H1 (cell line): ENCODE data around the gene CDKL5. TPM values are rescaled to one million over a fixed set of nuclear protein-coding genes. Genes with fewer than 3 reads are reported as not detected.

Experiments used
- CTCF ChIA-PET: fragments of 300-600 bp; sonication (Branson Sonifier 250); formaldehyde crosslinking; loops from one replicate; lab custom pipeline; 2021; ENCODE audit not compliant: partially characterized antibody; lab: Charles Lee
- POLR2A ChIA-PET: fragments of 300-600 bp; sonication (Branson Sonifier 250); formaldehyde crosslinking; loops from one replicate; lab custom pipeline; 2021; ENCODE audit warnings: inconsistent platforms; ENCODE audit not compliant: partially characterized antibody; lab: Charles Lee
- DNase-seq, 2 experiments: peaks; one replicate each; pipeline versions ENCODE4 v3.0.0 to v3.0.0-alpha.2; 2010 to 2022; ENCODE audit warnings: low spot score in 2 of 2, low read depth in 1 of 2, mixed read lengths in 1 of 2
- FAIRE-seq: peaks from 2 replicates; lab custom pipeline; 2011; peaks lifted over from hg19 to GRCh38; lab: Jason Lieb, UNC
- H2AFZ ChIP-seq: 2 replicates; pipeline ENCODE4 v1.8.1; 2012; ENCODE audit warnings: low read length, inconsistent platforms
- H2AK5ac ChIP-seq: 2 replicates; pipeline ENCODE4 v1.6.1; 2013; ENCODE audit warnings: low read depth, low read length
- H2BK120ac ChIP-seq: replicated peaks from 2 replicates; pipeline ENCODE3; 2013; ENCODE audit warnings: low read depth, low read length, inconsistent platforms
- H2BK12ac ChIP-seq: 2 replicates; pipeline ENCODE4 v1.6.1; 2013; ENCODE audit warnings: low read depth, low read length
- H2BK15ac ChIP-seq: 2 replicates; pipeline ENCODE4 v1.6.1; 2013; ENCODE audit warnings: low read length
- H2BK20ac ChIP-seq: 2 replicates; pipeline ENCODE4 v1.6.1; 2013; ENCODE audit warnings: low read length
- H2BK5ac ChIP-seq: 2 replicates; pipeline ENCODE4 v1.6.1; 2013; ENCODE audit warnings: low read depth, low read length
- H3K14ac ChIP-seq: 2 replicates; pipeline ENCODE4 v1.6.1; 2013; ENCODE audit warnings: inconsistent platforms; ENCODE audit not compliant: insufficient read length
- H3K18ac ChIP-seq: 2 replicates; pipeline ENCODE4 v1.6.1; 2013; ENCODE audit warnings: low read length; ENCODE audit errors: extremely low read depth
- H3K23ac ChIP-seq: 2 replicates; pipeline ENCODE4 v1.6.1; 2013; ENCODE audit warnings: inconsistent platforms; ENCODE audit not compliant: insufficient read length
- H3K23me2 ChIP-seq: 2 replicates; pipeline ENCODE4 v1.6.1; 2013; ENCODE audit warnings: low read depth, low read length
- H3K27ac ChIP-seq: 2 replicates; pipeline ENCODE4 v1.6.1; 2011; ENCODE audit warnings: low read depth, low read length, inconsistent platforms
- H3K27me3 ChIP-seq, 4 experiments: replicated peaks in 1 of 4; 1 replicate in 1 of 4; 2 replicates in 3 of 4; pipeline versions ENCODE4 v1.6.1 to v1.8.1; 2011 to 2013; ENCODE audit warnings: low read length in 3 of 4, mild to moderate bottlenecking in 3 of 4, inconsistent platforms in 2 of 4, mixed read lengths in 2 of 4, moderate library complexity in 1 of 4; ENCODE audit not compliant: control insufficient read depth in 3 of 4, insufficient read depth in 3 of 4; ENCODE audit errors: extremely low read depth in 1 of 4
- H3K36me3 ChIP-seq, 4 experiments: 2 replicates each; pipeline versions ENCODE4 v1.6.1 to v1.8.1; 2011 to 2013; ENCODE audit warnings: mild to moderate bottlenecking in 4 of 4, low read length in 3 of 4, moderate library complexity in 2 of 4, control low read depth in 1 of 4, inconsistent platforms in 1 of 4; ENCODE audit not compliant: insufficient read depth in 4 of 4, control insufficient read depth in 2 of 4
- H3K4ac ChIP-seq: replicated peaks from 2 replicates; pipeline ENCODE3; 2013; ENCODE audit warnings: low read length, low read depth, mixed read lengths, inconsistent platforms; ENCODE audit not compliant: insufficient read length
- H3K4me1 ChIP-seq, 4 experiments: replicated peaks in 1 of 4; 1 replicate in 1 of 4; 2 replicates in 3 of 4; pipeline versions ENCODE4 v1.6.1 to v1.8.1; 2011 to 2013; ENCODE audit warnings: low read length in 3 of 4, inconsistent platforms in 2 of 4, mixed read lengths in 1 of 4; ENCODE audit not compliant: insufficient read depth in 4 of 4, control insufficient read depth in 3 of 4
- H3K4me2 ChIP-seq, 2 experiments: 2 replicates each; pipeline versions ENCODE4 v1.6.1 to v1.8.1; 2011 to 2013; ENCODE audit warnings: low read depth in 2 of 2, low read length in 2 of 2, control low read depth in 1 of 2, inconsistent platforms in 1 of 2, mild to moderate bottlenecking in 1 of 2; ENCODE audit not compliant: insufficient read depth in 1 of 2
- H3K4me3 ChIP-seq, 4 experiments: fragments of 200-600, 300-600 bp in 1 of 4; sonication (generic), shearing (Covaris generic), sonication (Bioruptor Twin) in 1 of 4; 2 replicates each; pipeline versions ENCODE4 v1.5.1 to v1.8.1; 2011 to 2016; ENCODE audit warnings: low read length in 4 of 4, low read depth in 3 of 4, control low read depth in 2 of 4, inconsistent platforms in 2 of 4, mild to moderate bottlenecking in 2 of 4, mixed read lengths in 1 of 4, moderate library complexity in 1 of 4; ENCODE audit not compliant: insufficient read depth in 2 of 4; ENCODE audit errors: extremely low read depth in 1 of 4
- H3K56ac ChIP-seq: replicated peaks from 2 replicates; pipeline ENCODE3; 2013; ENCODE audit warnings: low read depth, mild to moderate bottlenecking, mixed read lengths, low read length, inconsistent platforms; ENCODE audit not compliant: insufficient read length
- H3K79me1 ChIP-seq: 2 replicates; pipeline ENCODE4 v1.6.1; 2013; ENCODE audit warnings: low read depth, low read length, control low read depth
- H3K79me2 ChIP-seq, 2 experiments: 2 replicates each; pipeline versions ENCODE4 v1.6.1 to v1.8.1; 2012 to 2013; ENCODE audit warnings: low read length in 2 of 2, mild to moderate bottlenecking in 2 of 2, inconsistent platforms in 1 of 2; ENCODE audit not compliant: insufficient read depth in 2 of 2, control insufficient read depth in 1 of 2
- H3K9ac ChIP-seq, 4 experiments: replicated peaks in 1 of 4; 1 replicate in 1 of 4; 2 replicates in 3 of 4; pipeline versions ENCODE4 v1.6.1 to v1.8.1; 2011 to 2013; ENCODE audit warnings: low read depth in 3 of 4, low read length in 3 of 4, control low read depth in 2 of 4, mild to moderate bottlenecking in 2 of 4, moderate library complexity in 2 of 4, inconsistent platforms in 1 of 4; ENCODE audit errors: extremely low read depth in 1 of 4
- H3K9me3 ChIP-seq, 2 experiments: 2 replicates each; pipeline versions ENCODE4 v1.6.1 to v1.8.1; 2012 to 2013; ENCODE audit warnings: mild to moderate bottlenecking in 2 of 2, moderate library complexity in 2 of 2, control low read depth in 1 of 2, inconsistent platforms in 1 of 2, low read depth in 1 of 2, low read length in 1 of 2, mixed read lengths in 1 of 2; ENCODE audit not compliant: insufficient read depth in 2 of 2
- H4K20me1 ChIP-seq, 2 experiments: replicated peaks in 1 of 2; 2 replicates each; pipeline versions ENCODE3 to v1.8.1; 2011 to 2013; ENCODE audit warnings: inconsistent platforms in 2 of 2, low read length in 2 of 2, mild to moderate bottlenecking in 1 of 2; ENCODE audit not compliant: insufficient read depth in 2 of 2, control insufficient read depth in 1 of 2
- H4K5ac ChIP-seq: 2 replicates; pipeline ENCODE4 v1.6.1; 2013; ENCODE audit warnings: low read length, low read depth, mixed read lengths, inconsistent platforms; ENCODE audit not compliant: insufficient read length
- H4K8ac ChIP-seq: 2 replicates; pipeline ENCODE4 v1.8.0; 2013; ENCODE audit warnings: mild to moderate bottlenecking, moderate library complexity, low read length, inconsistent platforms; ENCODE audit not compliant: insufficient read depth; ENCODE audit errors: extremely low read depth
- H4K91ac ChIP-seq: replicated peaks from 2 replicates; pipeline ENCODE3; 2013; ENCODE audit warnings: low read length, mixed read lengths, inconsistent platforms; ENCODE audit not compliant: insufficient read length
- CTCF ChIP-seq, 3 experiments: IDR thresholded peaks; 1 replicate in 2 of 3; 2 replicates in 1 of 3; pipeline versions ENCODE4 v1.5.1 to v1.6.1; 2011; ENCODE audit warnings: low read length in 3 of 3, mild to moderate bottlenecking in 3 of 3, inconsistent platforms in 2 of 3, low read depth in 1 of 3, moderate library complexity in 1 of 3; ENCODE audit not compliant: insufficient read depth in 1 of 3; ENCODE audit errors: control extremely low read depth in 1 of 3
- KDM5A ChIP-seq: fragments of 200-600 bp; IDR thresholded peaks from 2 replicates; pipeline ENCODE4 v1.7.1; 2012; ENCODE audit warnings: mild to moderate bottlenecking, low read length, inconsistent platforms, mixed read lengths
- SUZ12 ChIP-seq: fragments of 200-600 bp; sonication (generic); IDR thresholded peaks from 2 replicates; pipeline ENCODE4 v1.6.1; 2012; ENCODE audit warnings: mild to moderate bottlenecking, inconsistent platforms, low read length, moderate library complexity, mixed read lengths
- WGBS, 2 experiments: shearing (Covaris generic) in 1 of 2; methylation state at CpG; one replicate each; pipeline versions ENCODE4 v1.1.6 to v1.1.7; 2013 to 2015; ENCODE audit warnings: low lambda C conversion rate in 2 of 2, mixed read lengths in 2 of 2, inconsistent platforms in 1 of 2, low coverage in 1 of 2, missing lambda C conversion rate in 1 of 2; ENCODE audit not compliant: insufficient replicate concordance in 2 of 2, insufficient coverage in 1 of 2, insufficient read length in 1 of 2; ENCODE audit errors: extremely low coverage in 1 of 2, missing lambda C conversion rate in 1 of 2; 5-methylcytosine and 5-hydroxymethylcytosine counted together
- polyA plus RNA-seq, 7 experiments: library from polyadenylated mRNA; depleted of rRNA in 3 of 7; stranded (reverse) in 5 of 7; unstranded in 2 of 7; fragments of >200 nt in 5 of 7; fragments of 200-250 nt in 2 of 7; gene quantifications; 1 replicate in 5 of 7; 2 replicates in 1 of 7; 4 replicates in 1 of 7; pipeline versions ENCODE4 v1.2.1 to v1.2.3, GENCODE V29; 2011 to 2013; ENCODE audit warnings: missing spikeins in 2 of 7, mixed read lengths in 2 of 7
- total RNA-seq: library from RNA; stranded (reverse); fragmentation: NEBNext Ultra II Directional; extraction: Animal tissue kit (Norgen Biotek cat#: 25700); gene quantifications from 2 replicates; pipeline ENCODE4 v1.2.1, GENCODE V29; 2021

Gene CDKL5
- total and polyA plus RNA-seq, 2 of the 8 experiments (the other 6 are each of a cell fraction or from before 2014, with no cell fraction given): 5.5 to 15.6 TPM

GRCh38 chrX:18394477-18394876 lies 30.9 kb upstream of the CDKL5 start:
- Histone ChIP-seq H3K56ac (no peak overlapping the region), H2BK15ac (no peak overlapping the region), H3K79me1 (no peaks in the 10 kb centered on the region), H3K4ac (no peak overlapping the region), H2BK120ac (no peak overlapping the region), H3K27me3 (no peaks in the 10 kb centered on the region), H3K23ac (no peak overlapping the region), H2AK5ac (no peak overlapping the region), H2BK5ac (no peak overlapping the region), H4K5ac (no peak overlapping the region), H3K4me2 (no peak overlapping the region), H3K4me3 (no peak overlapping the region), H3K9ac (no peak overlapping the region), H4K8ac (no peak overlapping the region), H3K4me1 (no peaks in the 10 kb centered on the region; a peak in 1 of 7 replicates), H4K91ac (no peak overlapping the region), H3K79me2 (no peaks in the 10 kb centered on the region), H3K14ac (no peak overlapping the region), H2BK12ac (no peak overlapping the region), H2AFZ (no peak overlapping the region), H3K9me3 (no peaks in the 10 kb centered on the region), H2BK20ac (no peak overlapping the region), H3K27ac (no peak overlapping the region), H4K20me1 (no peaks in the 10 kb centered on the region), H3K36me3 (no peaks in the 10 kb centered on the region), H3K18ac (no peak overlapping the region), H3K23me2 (no peaks in the 10 kb centered on the region)
- WGBS, 2 experiments: 78% methylated on average over 8 of the region's 11 CpGs; no CpG with 5 or more reads in 1 of the 2 experiments
- TF ChIP-seq KDM5A (no peak), CTCF (IDR thresholded peaks at IDR 0.05; ENCODE audit: control extremely low read depth in 1 of 3, insufficient read depth in 1 of 3, low read depth in 1 of 3, low read length in 3 of 3) (no peak), SUZ12 (no peak)
- ChIA-PET CTCF (no interaction called here), POLR2A (no interaction called here)
- DNase-seq: no peak
- FAIRE-seq: no peak
